GM23248 (cell line): ENCODE measurements around the gene LRCOL1. TPM values are rescaled to one million over a fixed set of nuclear protein-coding genes. Genes with fewer than 3 reads are reported as not detected.

ENCODE experiments used
- DNase-seq: peaks from one replicate; pipeline ENCODE4 v3.0.0-alpha.2; 2015
- H2AFZ ChIP-seq: fragments of 200-600 bp; sonication (generic); 2 replicates; pipeline ENCODE4 v1.6.1; 2016; ENCODE audit warnings: antibody characterized with exemption
- H3F3A ChIP-seq: fragments of 200-600 bp; sonication (generic); 2 replicates; pipeline ENCODE4 v1.6.1; 2016; ENCODE audit warnings: mild to moderate bottlenecking, antibody characterized with exemption, mixed run types; ENCODE audit not compliant: insufficient read depth
- H3K27ac ChIP-seq: fragments of 200-600 bp; sonication (generic); 2 replicates; pipeline ENCODE4 v1.5.1; 2016; ENCODE audit warnings: mild to moderate bottlenecking
- H3K27me3 ChIP-seq: fragments of 200-600 bp; sonication (generic); replicated peaks from 2 replicates; pipeline ENCODE4 v1.6.1; 2016; ENCODE audit warnings: mild to moderate bottlenecking; ENCODE audit not compliant: insufficient read depth
- H3K36me3 ChIP-seq: fragments of 200-600 bp; sonication (generic); 2 replicates; pipeline ENCODE4 v1.6.1; 2016; ENCODE audit warnings: low read depth, mild to moderate bottlenecking
- H3K4me1 ChIP-seq: fragments of 200-600 bp; sonication (generic); 2 replicates; pipeline ENCODE4 v1.6.1; 2016; ENCODE audit warnings: mild to moderate bottlenecking; ENCODE audit not compliant: insufficient read depth
- H3K4me2 ChIP-seq: fragments of 200-600 bp; sonication (generic); one replicate; pipeline ENCODE4 v1.6.1; 2016; ENCODE audit warnings: mild to moderate bottlenecking; ENCODE audit not compliant: unreplicated experiment
- H3K4me3 ChIP-seq: fragments of 200-600 bp; sonication (generic); 2 replicates; pipeline ENCODE4 v1.5.1; 2016; ENCODE audit warnings: mild to moderate bottlenecking
- H3K79me2 ChIP-seq: fragments of 200-600 bp; sonication (generic); 2 replicates; pipeline ENCODE4 v1.6.1; 2016; ENCODE audit warnings: mild to moderate bottlenecking; ENCODE audit not compliant: insufficient read depth
- H3K9ac ChIP-seq: fragments of 200-600 bp; sonication (generic); 2 replicates; pipeline ENCODE4 v1.6.1; 2016; ENCODE audit warnings: mild to moderate bottlenecking
- H3K9me2 ChIP-seq: fragments of 200-600 bp; sonication (generic); 2 replicates; pipeline ENCODE4 v1.6.1; 2016; ENCODE audit warnings: mixed run types, mild to moderate bottlenecking, moderate library complexity; ENCODE audit not compliant: insufficient read depth
- H3K9me3 ChIP-seq: fragments of 200-600 bp; sonication (generic); one replicate; pipeline ENCODE4 v1.6.1; 2017; ENCODE audit warnings: low read depth
- H4K20me1 ChIP-seq: fragments of 200-600 bp; sonication (generic); 2 replicates; pipeline ENCODE4 v1.6.0; 2016; ENCODE audit not compliant: insufficient read depth
- EZH2 ChIP-seq: fragments of 200-600 bp; sonication (generic); IDR thresholded peaks from 2 replicates; pipeline ENCODE4 v1.6.1; 2018; ENCODE audit warnings: antibody characterized with exemption, mild to moderate bottlenecking; ENCODE audit not compliant: insufficient read depth, poor library complexity, severe bottlenecking
- EZH2phosphoT487 ChIP-seq: fragments of 200-600 bp; sonication (generic); IDR thresholded peaks from 2 replicates; pipeline ENCODE4 v1.6.1; 2018; ENCODE audit warnings: antibody characterized with exemption, moderate library complexity, mild to moderate bottlenecking, low read depth; ENCODE audit not compliant: insufficient read depth
- WGBS, 2 experiments: methylation state at CpG; one replicate each; pipeline ENCODE4 v1.1.6; 2015 to 2017; ENCODE audit warnings: low lambda C conversion rate in 2 of 2, low coverage in 1 of 2; ENCODE audit errors: missing lambda C conversion rate in 2 of 2; 5-methylcytosine and 5-hydroxymethylcytosine counted together
- in situ Hi-C: fragments of 300-500 bp; cut with MboI; formaldehyde crosslinking; loops from 2 replicates; pipeline ENCODE4 v1.15.0; 2020
- polyA plus RNA-seq: library from polyadenylated mRNA; unstranded; fragments of >200 nt; fragmentation: Nextera tagmentation; extraction: Ambion mirVana; gene quantifications from 2 replicates; pipeline ENCODE4 v1.2.1, GENCODE V29; 2016
- total RNA-seq: library from RNA; depleted of rRNA; stranded (reverse); fragments of >200 nt; shearing (Covaris generic); gene quantifications from 2 replicates; pipeline ENCODE4 v1.2.3, GENCODE V29; 2014

The LRCOL1 gene
- total and polyA plus RNA-seq, 2 experiments from 2014 or later: not detected

DNA sequence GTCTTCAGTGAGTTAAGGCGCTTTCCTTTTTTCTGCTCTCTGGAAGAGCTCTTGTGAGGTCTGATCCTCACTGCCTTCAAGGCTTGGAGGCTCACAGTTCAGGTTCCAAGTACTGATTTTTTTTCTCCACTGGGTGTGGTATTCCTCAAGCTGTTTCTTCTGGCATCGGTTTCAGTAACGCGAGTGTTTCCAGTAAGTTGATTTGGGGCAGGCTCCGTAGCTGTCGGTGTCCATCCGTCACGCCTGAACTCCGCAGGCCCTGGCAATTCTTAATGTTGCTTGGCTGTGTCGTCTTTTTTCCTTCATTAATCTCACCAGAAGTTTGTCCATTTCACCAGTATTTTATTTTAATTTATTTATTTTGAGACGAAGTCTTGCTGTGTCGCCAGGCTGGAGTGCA lies 30.6 kb downstream of the LRCOL1 start:
- TF ChIP-seq EZH2 (no peak), EZH2phosphoT487 (no peak)
- Histone ChIP-seq H3K36me3 (no peaks in the 10 kb centered on the region), H3K27me3 (no peaks in the 10 kb centered on the region), H3K9me3 (no peaks in the 10 kb centered on the region), H3K27ac (no peak overlapping the region), H3K9me2 (no peaks in the 10 kb centered on the region), H3K4me2 (no peak overlapping the region), H3K9ac (no peak overlapping the region), H3K4me3 (no peak overlapping the region), H3K79me2 (no peaks in the 10 kb centered on the region), H4K20me1 (no peaks in the 10 kb centered on the region), H3F3A (no peaks in the 10 kb centered on the region), H3K4me1 (no peaks in the 10 kb centered on the region), H2AFZ (no peak overlapping the region)
- WGBS, 2 experiments: 56 to 61% methylated on average over 12 of the region's 12 CpGs
- DNase-seq: no peak
- in situ Hi-C loops: no loop called here

DNA sequence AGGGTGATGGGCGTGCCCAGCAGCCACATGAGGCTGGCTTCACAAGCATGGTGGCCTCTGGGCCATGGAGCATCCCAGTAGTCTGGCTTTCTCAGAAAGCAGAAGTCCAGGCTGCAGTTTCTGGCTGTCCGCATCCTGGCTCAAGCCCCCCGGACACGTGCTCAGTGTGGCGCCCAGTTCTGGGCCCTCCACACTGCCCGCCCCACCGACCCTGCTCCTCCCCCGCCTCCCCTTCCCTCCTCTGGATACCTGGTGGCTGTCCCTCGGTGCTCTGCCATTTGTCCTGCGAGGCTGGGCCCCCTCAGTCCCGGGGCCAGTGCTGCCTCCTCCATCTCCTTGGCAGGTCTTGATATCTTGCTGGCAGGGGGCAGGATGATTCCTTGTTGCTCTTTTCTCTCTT lies 31.6 kb downstream of the LRCOL1 start:
- TF ChIP-seq EZH2phosphoT487 (no peak), EZH2 (no peak)
- WGBS, 2 experiments: 78 to 83% methylated on average over 4 to 11 of the region's 11 CpGs
- no peak for DNase-seq

DNA sequence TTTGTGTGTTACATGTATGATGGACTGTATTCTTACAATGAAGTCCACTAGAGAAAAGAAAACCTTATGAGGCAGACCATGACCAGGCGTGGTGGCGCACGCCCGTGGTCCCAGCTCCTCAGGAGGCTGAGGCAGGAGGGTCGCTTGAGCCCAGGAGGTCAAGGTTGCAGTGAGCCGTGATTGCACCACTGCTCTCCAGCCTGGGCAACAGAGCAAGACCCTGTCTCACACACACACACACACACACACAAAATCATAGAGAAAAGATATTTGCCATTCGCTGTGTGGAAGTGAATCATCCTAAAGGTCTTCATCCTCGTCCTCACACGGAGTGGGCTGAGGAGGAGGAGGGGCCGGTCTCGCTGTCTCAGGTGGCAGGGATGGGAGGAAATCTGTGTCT lies 32.3 kb downstream of the LRCOL1 start:
- DNase-seq: no peak
- no peak overlapping the region for H2AFZ ChIP-seq
- no peaks in the 10 kb centered on the region for H3F3A ChIP-seq
- in situ Hi-C loops: no loop called here
- no peaks in the 10 kb centered on the region for H3K9me2 ChIP-seq
- TF ChIP-seq EZH2 (no peak), EZH2phosphoT487 (no peak)
- H3K27me3 ChIP-seq: no peaks in the 10 kb centered on the region
- no peaks in the 10 kb centered on the region for H3K4me1 ChIP-seq
- no peaks in the 10 kb centered on the region for H3K79me2 ChIP-seq
- no peaks in the 10 kb centered on the region for H4K20me1 ChIP-seq
- H3K36me3 ChIP-seq: no peaks in the 10 kb centered on the region
- no peak overlapping the region for H3K9ac ChIP-seq
- no peak overlapping the region for H3K27ac ChIP-seq
- H3K4me3 ChIP-seq: no peak overlapping the region
- H3K9me3 ChIP-seq: no peaks in the 10 kb centered on the region
- no peak overlapping the region for H3K4me2 ChIP-seq
- 92 to 97% methylated on average over 7 to 11 of the region's 11 CpGs for WGBS, 2 experiments

More for the DNA sequence above, 31.6 kb downstream of the LRCOL1 start:
- Histone ChIP-seq H3K9me3 (no peaks in the 10 kb centered on the region), H3K4me2 (no peak overlapping the region), H3K27me3 (no peaks in the 10 kb centered on the region), H3K4me3 (no peak overlapping the region), H3F3A (no peaks in the 10 kb centered on the region), H4K20me1 (no peaks in the 10 kb centered on the region), H3K27ac (no peak overlapping the region), H3K9ac (no peak overlapping the region), H2AFZ (no peak overlapping the region), H3K36me3 (no peaks in the 10 kb centered on the region), H3K79me2 (no peaks in the 10 kb centered on the region), H3K9me2 (no peaks in the 10 kb centered on the region), H3K4me1 (no peaks in the 10 kb centered on the region)
- in situ Hi-C loops: no loop called here

DNA sequence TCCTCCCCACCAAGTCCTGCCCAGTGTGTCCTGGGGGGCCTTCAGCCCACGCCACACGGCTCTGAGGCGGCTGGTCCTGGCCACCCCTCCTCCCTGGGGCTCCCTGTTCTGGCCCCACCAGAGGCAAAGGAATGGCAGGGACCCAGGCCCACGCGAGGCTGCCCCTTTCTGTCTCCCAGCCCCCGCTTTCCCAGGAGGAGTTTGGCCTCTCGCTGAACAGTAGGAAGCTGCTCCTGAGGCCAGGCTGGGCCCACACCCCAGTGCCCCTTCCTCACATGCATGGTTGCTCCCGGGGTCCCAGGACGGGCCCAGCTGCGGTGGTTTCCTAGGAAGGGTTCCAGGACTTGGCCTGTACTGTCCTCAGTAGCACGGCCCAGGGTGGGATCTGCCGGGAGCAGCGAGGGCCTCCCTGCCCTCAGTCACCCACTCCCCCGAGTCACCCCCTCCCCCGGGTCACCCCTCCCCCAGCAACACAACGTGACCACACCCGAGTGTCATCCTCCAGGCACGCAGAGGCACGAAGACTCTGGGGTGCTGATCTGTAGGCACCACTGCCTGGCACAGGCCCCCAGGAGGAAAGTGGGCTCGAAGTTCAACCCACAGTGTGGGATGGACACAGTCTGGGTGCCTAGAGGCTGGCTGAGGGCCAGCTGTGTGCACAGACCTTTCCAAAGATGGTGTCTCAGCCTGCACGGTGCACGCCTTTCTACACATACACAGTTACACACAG lies 33.0 kb downstream of the LRCOL1 start:
- no peaks in the 10 kb centered on the region for H3F3A ChIP-seq
- in situ Hi-C loops: no loop called here
- no peak overlapping the region for H3K9ac ChIP-seq
- 87 to 93% methylated on average over 16 to 22 of the region's 22 CpGs for WGBS, 2 experiments
- H3K4me1 ChIP-seq: no peaks in the 10 kb centered on the region
- no peaks in the 10 kb centered on the region for H3K79me2 ChIP-seq
- no peaks in the 10 kb centered on the region for H3K9me3 ChIP-seq
- no peaks in the 10 kb centered on the region for H3K27me3 ChIP-seq
- TF ChIP-seq EZH2phosphoT487: no peak
- TF ChIP-seq EZH2: no peak
- DNase-seq: no peak
- no peaks in the 10 kb centered on the region for H3K9me2 ChIP-seq
- no peaks in the 10 kb centered on the region for H4K20me1 ChIP-seq
- no peak overlapping the region for H2AFZ ChIP-seq
- H3K27ac ChIP-seq: no peak overlapping the region
- no peaks in the 10 kb centered on the region for H3K36me3 ChIP-seq
- no peak overlapping the region for H3K4me3 ChIP-seq
- H3K4me2 ChIP-seq: no peak overlapping the region
